Left ventricle myocardium inferior (tissue), 1 donor: ENCODE measurements around the gene POU3F3. TPM values are rescaled to one million over a fixed set of nuclear protein-coding genes. Genes with fewer than 3 reads are reported as not detected.

ENCODE experiments used
- DNase-seq: peaks from one replicate; pipeline ENCODE4 v3.0.0-alpha.2; 2020
- H3K27ac ChIP-seq: fragments of 200-600 bp; replicated peaks from 2 replicates; pipeline ENCODE4 v1.8.0; 2021
- H3K27me3 ChIP-seq: fragments of 200-600 bp; 2 replicates; pipeline ENCODE4 v1.8.0; 2021; ENCODE audit warnings: low read depth
- H3K36me3 ChIP-seq: fragments of 200-600 bp; 2 replicates; pipeline ENCODE4 v1.8.0; 2021
- H3K4me1 ChIP-seq: fragments of 200-600 bp; 2 replicates; pipeline ENCODE4 v1.8.0; 2021
- H3K4me3 ChIP-seq: fragments of 200-600 bp; 2 replicates; pipeline ENCODE4 v1.8.0; 2021; ENCODE audit warnings: mild to moderate bottlenecking, moderate library complexity
- H3K9me3 ChIP-seq: fragments of 200-600 bp; replicated peaks from 2 replicates; pipeline ENCODE4 v1.8.0; 2021
- CTCF ChIP-seq: fragments of 200-600 bp; IDR thresholded peaks from 2 replicates; pipeline ENCODE4 v1.8.0; 2021; ENCODE audit warnings: antibody characterized with exemption, mild to moderate bottlenecking, borderline replicate concordance
- intact Hi-C: fragments of 100-400 bp; cut with micrococcal nuclease; formaldehyde crosslinking; loops from one replicate; pipeline ENCODE4 v1.11.0; 2022
- total RNA-seq: library from RNA; stranded (reverse); fragmentation: NEBNext Ultra II Directional; extraction: Animal tissue kit (Norgen Biotek cat#: 25700); gene quantifications from one replicate; pipeline ENCODE4 v1.2.1, GENCODE V29; 2021
- donor health status: DM: no; HTN: yes; CAD: no; lungs with severe emphysema.

Gene POU3F3
- total RNA-seq, 1 donor from 2014 or later: 0.11 TPM

- no peaks in the 10 kb centered on the region for H3K9me3 ChIP-seq
- no peak overlapping the region for H3K27ac ChIP-seq
- H3K4me1 ChIP-seq: peaks cover 34% of the 10 kb centered on the region
- H3K4me3 ChIP-seq: no peak overlapping the region
- no peaks in the 10 kb centered on the region for H3K36me3 ChIP-seq
- H3K27me3 ChIP-seq: peaks cover 100% of the 10 kb centered on the region
- intact Hi-C loops: no loop called here
- no peak for DNase-seq
- no peak for TF ChIP-seq CTCF
Observed at GRCh38 chr2:104868505-104868866, 14.6 kb downstream of the POU3F3 start.

GRCh38 chr2:104870100-104870975 lies 16.4 kb downstream of the POU3F3 start:
- peaks cover 100% of the 10 kb centered on the region for H3K27me3 ChIP-seq
- no peak for TF ChIP-seq CTCF
- no peaks in the 10 kb centered on the region for H3K36me3 ChIP-seq
- peaks cover 27% of the 10 kb centered on the region for H3K4me1 ChIP-seq
- intact Hi-C loops: no loop called here
- no peak for DNase-seq
- no peaks in the 10 kb centered on the region for H3K9me3 ChIP-seq
- H3K27ac ChIP-seq: no peak overlapping the region
- H3K4me3 ChIP-seq: no peak overlapping the region

- DNase-seq: no peak
- Histone ChIP-seq H3K27ac (no peak overlapping the region), H3K36me3 (no peaks in the 10 kb centered on the region), H3K27me3 (peaks cover 99% of the 10 kb centered on the region), H3K9me3 (no peaks in the 10 kb centered on the region), H3K4me1 (peaks cover 27% of the 10 kb centered on the region), H3K4me3 (no peak overlapping the region)
- no peak for TF ChIP-seq CTCF
- intact Hi-C loops: no loop called here
Observed at GRCh38 chr2:104871649-104871971, 17.7 kb downstream of the POU3F3 start.

GRCh38 chr2:104871972-104872865 lies 18.3 kb downstream of the POU3F3 start:
- H3K4me3 ChIP-seq: peak overlapping the region; percentile 72

More at GRCh38 chr2:104871972-104872865, 18.3 kb downstream of the POU3F3 start:
- TF ChIP-seq CTCF: no peak
- H3K27me3 ChIP-seq: peaks cover 99% of the 10 kb centered on the region
- no peak overlapping the region for H3K27ac ChIP-seq
- intact Hi-C loops: no loop called here
- peaks cover 25% of the 10 kb centered on the region for H3K4me1 ChIP-seq
- no peaks in the 10 kb centered on the region for H3K9me3 ChIP-seq
- no peaks in the 10 kb centered on the region for H3K36me3 ChIP-seq
- no peak for DNase-seq
